Activated CD8-positive, alpha-beta memory T cell treated with anti-CD3 and anti-CD28 coated beads for 36 hours (primary cell): ENCODE data around the gene GRM6. TPM values are rescaled to one million over a fixed set of nuclear protein-coding genes. Genes with fewer than 3 reads are reported as not detected.

Experiments
- CTCF ChIA-PET: fragments of 350-600 bp; sonication (Branson Sonifier 250); formaldehyde crosslinking; loops from one replicate; lab custom pipeline; 2021; ENCODE audit warnings: antibody characterized with exemption; lab: Charles Lee
- POLR2A ChIA-PET: fragments of 350-600 bp; sonication (Branson Sonifier 250); formaldehyde crosslinking; loops from one replicate; lab custom pipeline; 2021; ENCODE audit warnings: antibody characterized with exemption; lab: Charles Lee
- total RNA-seq, 2 experiments: library from RNA; stranded (reverse); gene quantifications; one replicate each; pipeline ENCODE4 v1.2.3, GENCODE V29; 2021

Gene GRM6
- not detected for total RNA-seq

- ChIA-PET CTCF (no interaction called here), POLR2A (no interaction called here)
These were observed at the start of gene GRM6 for GRCh38 chr5:178994580-178995340. Gene GRM6 (minus strand): TSS chr5:178995320. CDS start chr5:178994944, 376 bp downstream.

- POLR2A ChIA-PET = no interaction called here
- CTCF ChIA-PET = no interaction called here
These were observed 49.6 kb upstream of the GRM6 start for GRCh38 chr5:179044765-179045164.

GRCh38 chr5:179033004-179033580, 38.0 kb upstream of the GRM6 start:
- CTCF ChIA-PET = interaction anchor here (0.6 kb wide), 1 partner anchor 14 kb away, joined by 4 read pairs; no protein-coding TSS in a partner anchor
- POLR2A ChIA-PET = interaction anchor here (1.3 kb wide), 1 partner anchor 9 kb away, joined by 6 read pairs; no protein-coding TSS in a partner anchor

- ChIA-PET POLR2A (interaction anchor here (0.6 to 1.1 kb wide), 2 partner anchors 9 to 19 kb away, joined by 6 to 9 read pairs; no protein-coding TSS in a partner anchor), CTCF (interaction anchor here (2.0 kb wide), 1 partner anchor 36 kb away, joined by 4 read pairs; the partner anchor contains the start of gene ZNF354C)
These were observed 28.5 kb upstream of the GRM6 start, which contains the start of gene ZNF879 for GRCh38 chr5:179023528-179024189. Gene ZNF879 (plus strand): TSS chr5:179023804. CDS start chr5:179025005, 1,201 bp downstream.

- POLR2A ChIA-PET = no interaction called here
These were observed 13.5 kb upstream of the GRM6 start for GRCh38 chr5:179008667-179009066.

GRCh38 chr5:179006564-179006963, 11.4 kb upstream of the GRM6 start:
- ChIA-PET POLR2A (no interaction called here), CTCF (no interaction called here)

More at GRCh38 chr5:179008667-179009066, 13.5 kb upstream of the GRM6 start:
- CTCF ChIA-PET = no interaction called here

- POLR2A ChIA-PET = no interaction called here
- CTCF ChIA-PET = no interaction called here
These were observed 3.3 kb upstream of the GRM6 start for GRCh38 chr5:178998441-178998840.

GRCh38 chr5:178997191-178997590, 2.1 kb upstream of the GRM6 start:
- CTCF ChIA-PET = no interaction called here
- POLR2A ChIA-PET = no interaction called here

- POLR2A ChIA-PET = no interaction called here
- CTCF ChIA-PET = no interaction called here
These were observed 1.0 kb upstream of the GRM6 start for GRCh38 chr5:178996156-178996555.

- ChIA-PET POLR2A (no interaction called here), CTCF (no interaction called here)
These were observed 196 bp upstream of the GRM6 start for GRCh38 chr5:178995341-178995690.

- POLR2A ChIA-PET = no interaction called here
- CTCF ChIA-PET = no interaction called here
These were observed 1.1 kb downstream of the GRM6 start for GRCh38 chr5:178993955-178994579.

GRCh38 chr5:178993236-178993765, 1.8 kb downstream of the GRM6 start:
- ChIA-PET CTCF (no interaction called here), POLR2A (no interaction called here)

- ChIA-PET CTCF (no interaction called here), POLR2A (no interaction called here)
These were observed 2.7 kb downstream of the GRM6 start for GRCh38 chr5:178992291-178992895.

GRCh38 chr5:178991190-178992145, 3.7 kb downstream of the GRM6 start:
- CTCF ChIA-PET = no interaction called here
- POLR2A ChIA-PET = no interaction called here

- POLR2A ChIA-PET = no interaction called here
- CTCF ChIA-PET = no interaction called here
These were observed 4.6 kb downstream of the GRM6 start for GRCh38 chr5:178990491-178990890.

- POLR2A ChIA-PET = no interaction called here
- CTCF ChIA-PET = no interaction called here
These were observed 5.8 kb downstream of the GRM6 start for GRCh38 chr5:178989311-178989710.

GRCh38 chr5:178988436-178989220, 6.5 kb downstream of the GRM6 start:
- ChIA-PET POLR2A (no interaction called here), CTCF (no interaction called here)
